Umbilical cord (tissue), 2 donors: ENCODE results near the gene NUB1. TPM values are rescaled to one million over a fixed set of nuclear protein-coding genes. Genes with fewer than 3 reads are reported as not detected.

ENCODE experiments used
- DNase-seq: peaks from one replicate; pipeline ENCODE4 v3.0.0-alpha.2; 2015; ENCODE audit warnings: low spot score
- total RNA-seq: library from RNA; depleted of rRNA; stranded (reverse); fragments of >200 nt; gene quantifications from one replicate; pipeline ENCODE4 v1.2.3, GENCODE V29; 2014; ENCODE audit warnings: low replicate concordance; ENCODE audit not compliant: insufficient read depth

The NUB1 gene
- total RNA-seq, 1 donor from 2014 or later: 56.8 TPM

- peak; percentile 96 for DNase-seq
These were observed 62.8 kb downstream of the NUB1 start for GRCh38 chr7:151404216-151405011.

GRCh38 chr7:151405056-151405455, 63.4 kb downstream of the NUB1 start:
- no peak for DNase-seq

- DNase-seq: no peak
These were observed 64.0 kb downstream of the NUB1 start for GRCh38 chr7:151405588-151405987.

GRCh38 chr7:151406051-151406875, 64.7 kb downstream of the NUB1 start:
- DNase-seq: no peak

- DNase-seq: no peak
These were observed 65.4 kb downstream of the NUB1 start for GRCh38 chr7:151406886-151407583.

- no peak for DNase-seq
These were observed 66.9 kb downstream of the NUB1 start for GRCh38 chr7:151408498-151408838.

GRCh38 chr7:151408839-151409666, 67.4 kb downstream of the NUB1 start:
- DNase-seq: peak; percentile 35

- DNase-seq: peak; percentile 69
These were observed 68.2 kb downstream of the NUB1 start, which contains the start of gene WDR86 for GRCh38 chr7:151409667-151410404. Gene WDR86, minus strand, starts transcription at chr7:151410038. Its CDS starts 449 bp downstream, at chr7:151409589.

GRCh38 chr7:151410405-151411390, 69.1 kb downstream of the NUB1 start:
- DNase-seq: peak; percentile 56

- no peak for DNase-seq
These were observed 69.9 kb downstream of the NUB1 start for GRCh38 chr7:151411551-151411950.

- no peak for DNase-seq
These were observed 70.7 kb downstream of the NUB1 start for GRCh38 chr7:151412318-151412717.

- no peak for DNase-seq
These were observed 71.6 kb downstream of the NUB1 start for GRCh38 chr7:151413241-151413640.

- no peak for DNase-seq
These were observed 73.9 kb downstream of the NUB1 start for GRCh38 chr7:151415375-151416105.

- DNase-seq: no peak
These were observed 74.7 kb downstream of the NUB1 start for GRCh38 chr7:151416112-151416940.

- DNase-seq: peak; percentile 58
These were observed 75.3 kb downstream of the NUB1 start for GRCh38 chr7:151416941-151417315.

- no peak for DNase-seq
These were observed 78.5 kb downstream of the NUB1 start for GRCh38 chr7:151420144-151420543.

GRCh38 chr7:151422212-151422611, 80.6 kb downstream of the NUB1 start:
- DNase-seq: no peak

GRCh38 chr7:151423226-151423625, 81.6 kb downstream of the NUB1 start:
- DNase-seq: no peak
